Hepatocyte (in vitro differentiated cells): ENCODE data around the gene HERC2.

Experiments used
- CTCF ChIP-seq: fragments of 200-600 bp; sonication (generic); IDR thresholded peaks from 2 replicates; pipeline ENCODE4 v1.5.1; 2016; ENCODE audit warnings: antibody characterized with exemption, mild to moderate bottlenecking; ENCODE audit not compliant: poor library complexity
- EZH2phosphoT487 ChIP-seq: fragments of 200-600 bp; sonication (generic); IDR thresholded peaks from one replicate; pipeline ENCODE4 v1.6.1; 2018; ENCODE audit warnings: antibody characterized with exemption, mild to moderate bottlenecking, low read depth, moderate library complexity; ENCODE audit not compliant: unreplicated experiment, severe bottlenecking

DNA sequence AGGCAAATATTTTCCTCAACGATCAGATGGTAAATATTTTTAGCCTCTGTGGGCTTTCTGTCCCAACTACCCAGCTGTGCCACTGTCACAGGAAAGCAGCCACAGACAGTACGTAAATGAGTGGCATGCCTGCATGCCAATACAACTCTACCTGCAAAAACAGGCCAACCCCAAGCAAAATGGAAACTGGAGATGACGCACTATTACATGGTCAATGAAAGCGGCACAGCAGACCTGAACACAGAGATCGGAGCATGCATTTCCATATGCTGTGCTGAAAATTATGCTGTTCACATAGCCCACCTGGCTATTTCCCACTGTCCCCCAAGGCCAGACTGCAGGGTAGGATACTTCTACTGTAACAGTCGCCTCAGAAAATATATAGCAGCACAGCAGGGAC, 57.8 kb downstream of the HERC2 start:
- TF ChIP-seq CTCF (no peak), EZH2phosphoT487 (no peak)
